ENCODE data around the gene CHRDL2. TPM values are rescaled to one million over a fixed set of nuclear protein-coding genes. Genes with fewer than 3 reads are reported as not detected.
"Not testable (repeated sequence)": the region's sequence is repeated elsewhere in the genome, so short reads cannot be mapped to it uniquely, and the experiment has no call there.

Gene CHRDL2
- total RNA-seq, 1 donor from 2014 or later, result not detected

- H3K4me3 Mint-ChIP-seq (ENCODE audit: unreplicated experiment), result no peak overlapping the region
- H3K9me3 Mint-ChIP-seq (ENCODE audit: unreplicated experiment), result no peaks in the 10 kb centered on the region
- no peaks in the 10 kb centered on the region for H3K27me3 Mint-ChIP-seq (ENCODE audit: unreplicated experiment)
- H3K27ac Mint-ChIP-seq (ENCODE audit: unreplicated experiment), result no peak overlapping the region
- peaks cover under 1% of the 10 kb centered on the region for H3K4me1 Mint-ChIP-seq (ENCODE audit: low read depth, unreplicated experiment)
- DNase-seq, result no peak
- no peaks in the 10 kb centered on the region for H3K36me3 Mint-ChIP-seq (ENCODE audit: unreplicated experiment)
- TF ChIP-seq CTCF (IDR thresholded peaks at IDR 0.05; ENCODE audit: partially characterized antibody, unreplicated experiment), result no peak
Measured at GRCh38 chr11:74754507-74755252, 23.5 kb upstream of the CHRDL2 start.

- H3K9me3 Mint-ChIP-seq (ENCODE audit: unreplicated experiment), result peaks cover 2% of the 10 kb centered on the region
- H3K4me1 Mint-ChIP-seq (ENCODE audit: low read depth, unreplicated experiment), result peaks cover 9% of the 10 kb centered on the region
- no peak overlapping the region for H3K27ac Mint-ChIP-seq (ENCODE audit: unreplicated experiment)
- peaks cover 6% of the 10 kb centered on the region for H3K27me3 Mint-ChIP-seq (ENCODE audit: unreplicated experiment)
- TF ChIP-seq CTCF (IDR thresholded peaks at IDR 0.05; ENCODE audit: partially characterized antibody, unreplicated experiment), result no peak
- no peaks in the 10 kb centered on the region for H3K36me3 Mint-ChIP-seq (ENCODE audit: unreplicated experiment)
- DNase-seq, result no peak
- no peak overlapping the region for H3K4me3 Mint-ChIP-seq (ENCODE audit: unreplicated experiment)
Measured at GRCh38 chr11:74751303-74751702, 20.1 kb upstream of the CHRDL2 start.

DNA sequence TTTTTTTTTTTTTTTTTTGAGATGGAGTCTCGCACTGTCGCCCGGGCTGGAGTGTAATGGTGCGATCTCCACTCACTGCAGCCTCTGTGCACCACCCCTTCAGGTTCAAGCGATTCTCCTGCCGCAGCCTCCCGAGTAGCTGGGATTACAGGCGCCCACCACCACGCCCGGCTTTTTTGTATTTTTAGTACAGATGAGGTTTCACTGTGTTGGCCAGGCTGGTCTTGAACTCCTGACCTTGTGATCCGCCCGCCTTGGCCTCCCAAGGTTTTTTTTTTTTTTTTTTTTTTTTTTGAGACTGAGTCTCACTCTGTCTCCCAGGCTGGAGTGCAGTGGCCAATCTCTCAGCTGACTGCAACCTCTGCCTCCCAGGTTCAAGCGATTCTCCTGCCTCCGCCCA is 19.4 kb upstream of the CHRDL2 start:
- H3K36me3 Mint-ChIP-seq (ENCODE audit: unreplicated experiment); DNase-seq; H3K9me3 Mint-ChIP-seq (ENCODE audit: unreplicated experiment); H3K4me1 Mint-ChIP-seq (ENCODE audit: low read depth, unreplicated experiment); H3K27me3 Mint-ChIP-seq (ENCODE audit: unreplicated experiment); H3K27ac Mint-ChIP-seq (ENCODE audit: unreplicated experiment); H3K4me3 Mint-ChIP-seq (ENCODE audit: unreplicated experiment): not testable (repeated sequence)

- Mint-ChIP-seq H3K4me1 (ENCODE audit: low read depth, unreplicated experiment) (peaks cover 9% of the 10 kb centered on the region), H3K27me3 (ENCODE audit: unreplicated experiment) (peaks cover 6% of the 10 kb centered on the region), H3K4me3 (ENCODE audit: unreplicated experiment) (peak overlapping the region; percentile 92), H3K36me3 (ENCODE audit: unreplicated experiment) (no peaks in the 10 kb centered on the region), H3K27ac (ENCODE audit: unreplicated experiment) (no peak overlapping the region), H3K9me3 (ENCODE audit: unreplicated experiment) (peaks cover 2% of the 10 kb centered on the region)
- TF ChIP-seq CTCF (IDR thresholded peaks at IDR 0.05; ENCODE audit: partially characterized antibody, unreplicated experiment), result no peak
- DNase-seq, result no peak
Measured at GRCh38 chr11:74749965-74750296, 18.7 kb upstream of the CHRDL2 start.

DNA sequence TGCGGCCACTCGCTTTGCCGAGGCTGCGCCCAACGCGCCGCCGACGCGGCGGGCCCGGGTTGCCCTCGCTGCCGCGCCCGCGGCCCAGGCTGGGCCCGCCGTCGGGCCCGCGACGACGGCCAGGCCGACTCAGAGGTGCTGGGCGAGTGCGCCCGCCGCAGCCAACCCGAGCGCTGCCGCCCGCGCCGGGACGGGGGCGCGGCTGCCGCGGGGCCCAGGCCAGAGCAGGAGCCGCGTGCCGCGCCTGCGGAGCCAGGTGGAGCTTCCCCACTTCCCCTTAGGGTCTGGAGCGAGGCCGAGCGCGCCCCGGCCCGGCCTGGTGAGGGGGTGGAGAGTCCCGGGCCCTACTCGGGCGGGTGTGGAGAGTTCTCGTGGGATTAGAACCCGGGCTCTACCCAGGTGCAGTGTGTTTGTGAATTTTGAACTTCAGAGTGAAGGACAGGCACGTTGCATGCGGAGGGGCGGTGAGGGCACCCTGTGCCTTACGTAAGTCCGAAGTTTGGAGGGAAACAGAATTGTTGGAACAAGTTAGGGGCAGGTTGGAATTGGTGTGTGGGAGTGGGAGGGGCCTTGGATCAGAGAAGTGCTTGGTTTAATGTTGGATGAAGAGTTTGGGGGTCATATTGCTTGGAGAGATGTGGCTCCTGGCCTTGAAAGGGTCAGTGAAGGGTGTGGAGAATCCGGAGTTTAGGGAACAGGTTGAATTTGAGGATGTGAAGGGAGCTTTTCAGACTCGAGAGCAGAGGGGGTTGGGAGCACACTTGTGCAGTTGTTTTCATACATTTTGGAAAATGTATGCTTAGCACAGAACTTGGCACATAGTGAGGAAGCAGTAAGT is 18.1 kb upstream of the CHRDL2 start:
- H3K36me3 Mint-ChIP-seq (ENCODE audit: unreplicated experiment), result no peaks in the 10 kb centered on the region
- no peak for TF ChIP-seq CTCF (IDR thresholded peaks at IDR 0.05; ENCODE audit: partially characterized antibody, unreplicated experiment)
- peak overlapping the region; percentile 92 for H3K4me3 Mint-ChIP-seq (ENCODE audit: unreplicated experiment)
- peak overlapping the region; percentile 77 for H3K27ac Mint-ChIP-seq (ENCODE audit: unreplicated experiment)
- H3K4me1 Mint-ChIP-seq (ENCODE audit: low read depth, unreplicated experiment), result peaks cover 9% of the 10 kb centered on the region
- peaks cover 6% of the 10 kb centered on the region for H3K27me3 Mint-ChIP-seq (ENCODE audit: unreplicated experiment)
- peak; percentile 44 for DNase-seq
- H3K9me3 Mint-ChIP-seq (ENCODE audit: unreplicated experiment), result peaks cover 2% of the 10 kb centered on the region
